ENCODE data around the gene RAB11FIP4. TPM values are rescaled to one million over a fixed set of nuclear protein-coding genes. Genes with fewer than 3 reads are reported as not detected.

RAB11FIP4 gene
- total and polyA plus RNA-seq, 2 of the 13 experiments (the other 11 are each of a cell fraction or from before 2014, with no cell fraction given) = 28.0 to 89.3 TPM

GRCh38 chr17:31511580-31511979 is 120.1 kb downstream of the RAB11FIP4 start (continued):
- TF ChIP-seq KLF16 (CRISPR knock-in tag; IDR thresholded peaks at IDR 0.05) = no peak
- no peak for TF ChIP-seq SP2 (CRISPR knock-in tag; IDR thresholded peaks at IDR 0.05)

GRCh38 chr17:31512104-31512740 is 120.7 kb downstream of the RAB11FIP4 start:
- intact Hi-C loops (cut with micrococcal nuclease; ENCODE audit: unreplicated experiment) = no loop called here
- H3K79me2 ChIP-seq (ENCODE audit: insufficient read depth, low read length) = peaks cover 83% of the 10 kb centered on the region
- FAIRE-seq (no peak), DNase-seq (ENCODE audit: low spot score) (no peak), ATAC-seq (no peak; the same call in 2 of the 3 replicates)
- peak overlapping the region; percentile 34 for H3K27ac ChIP-seq (ENCODE audit: extremely low read length, insufficient read depth, low read length)
- H3K27me3 ChIP-seq (ENCODE audit: control insufficient read depth in 1 of 2, insufficient read depth in 2 of 2, low read length in 2 of 2) = no peaks in the 10 kb centered on the region
- H4K20me1 ChIP-seq (ENCODE audit: insufficient read depth, low read length) = no peaks in the 10 kb centered on the region; the same call in 1 of the 2 replicates
- H3K4me3 ChIP-seq (replicated peaks in 1 of 3; ENCODE audit: insufficient read depth in 1 of 3, low read depth in 2 of 3, low read length in 3 of 3) = no peak overlapping the region
- WGBS (ENCODE audit: low lambda C conversion rate) = 96% methylated on average over 10 of the region's 15 CpGs
- ChIA-PET POLR2A (interaction anchor here (0.6 to 1.8 kb wide), 3 partner anchors 9 to 24 kb away, joined by 3 to 5 read pairs (median 4); no protein-coding TSS in a partner anchor), CTCF (ENCODE audit: low intra/inter-chr PET ratio, low total read pairs) (no interaction called here)
- peaks cover 0 to 8% of the 10 kb centered on the region in 2 experiments; a peak in 2 of 5 replicates for H3K36me3 ChIP-seq (replicated peaks in 1 of 2; ENCODE audit: control insufficient read depth in 1 of 2, insufficient read depth in 2 of 2, low read length in 2 of 2)
- in situ Hi-C loops (cut with HindIII; ENCODE audit: extremely low pct_ligation_motif_present, low pct_unique_long_range_greater_than_20kb) = no loop called here
- H3K4me2 ChIP-seq (ENCODE audit: low read depth, low read length) = no peak overlapping the region
- BruUV-seq (replicated peaks) = no TSS peak
- H3K9me3 ChIP-seq (ENCODE audit: low read length) = no peaks in the 10 kb centered on the region
- H3K4me1 ChIP-seq (ENCODE audit: insufficient read depth, low read length) = peaks cover 68% of the 10 kb centered on the region
- H2AFZ ChIP-seq (ENCODE audit: low read length) = no peak overlapping the region
- no peak for TF ChIP-seq NCOA5 (CRISPR knock-in tag; IDR thresholded peaks at IDR 0.05)
- TF ChIP-seq TAF15 (IDR thresholded peaks at IDR 0.05; ENCODE audit: low read depth, low read length, poor library complexity, severe bottlenecking) = no peak
- peak; percentile 55 for TF ChIP-seq ZNF687 (CRISPR knock-in tag; IDR thresholded peaks at IDR 0.05)
- no peak for TF ChIP-seq HNRNPUL1 (IDR thresholded peaks at IDR 0.05; ENCODE audit: low read depth, low read length)
- no peak for TF ChIP-seq TOE1 (CRISPR knock-in tag; IDR thresholded peaks at IDR 0.05)
- TF ChIP-seq ZSCAN20 (CRISPR knock-in tag; IDR thresholded peaks at IDR 0.05; ENCODE audit: borderline replicate concordance) = no peak
- peak; percentile 36; the same call in 1 of the 2 replicates for TF ChIP-seq ZFX (CRISPR knock-in tag; IDR thresholded peaks at IDR 0.05; ENCODE audit: low read depth)
- no peak for TF ChIP-seq PCBP2 (optimal IDR thresholded peaks at IDR 0.05; ENCODE audit: low read depth, low read length, poor library complexity, severe bottlenecking)
- no peak for TF ChIP-seq ZNF512 (CRISPR knock-in tag; IDR thresholded peaks at IDR 0.05)
- 0 out of 2 replicates have a peak, but pooled peaks have one; percentile 18 for TF ChIP-seq ZFY (CRISPR knock-in tag; IDR thresholded peaks at IDR 0.05)
- TF ChIP-seq ZSCAN29 (CRISPR knock-in tag; conservative IDR thresholded peaks at IDR 0.05) = no peak
- no peak for TF ChIP-seq TEF (CRISPR knock-in tag; IDR thresholded peaks at IDR 0.05)
- TF ChIP-seq NFATC3 (CRISPR knock-in tag; IDR thresholded peaks at IDR 0.05) = no peak
- peak; percentile 28 for TF ChIP-seq AGO2 (optimal IDR thresholded peaks at IDR 0.05; ENCODE audit: low read depth, low read length)
- TF ChIP-seq NCOA2 (CRISPR knock-in tag; IDR thresholded peaks at IDR 0.05) = no peak
- no peak overlapping the region for H3K9ac ChIP-seq (ENCODE audit: insufficient read depth, low read depth, low read length)

All from HepG2 (cell line).